NOMO-1 treated with dmso at 0.1 percent for 144 hours (cell line): Measurements from ENCODE around the gene PHF2.

Source experiments
- DNase-seq: peaks from one replicate; lab custom pipeline; 2025; ENCODE audit not compliant: unreplicated experiment; lab: John Stamatoyannopoulos, UW

The PHF2 gene

DNA sequence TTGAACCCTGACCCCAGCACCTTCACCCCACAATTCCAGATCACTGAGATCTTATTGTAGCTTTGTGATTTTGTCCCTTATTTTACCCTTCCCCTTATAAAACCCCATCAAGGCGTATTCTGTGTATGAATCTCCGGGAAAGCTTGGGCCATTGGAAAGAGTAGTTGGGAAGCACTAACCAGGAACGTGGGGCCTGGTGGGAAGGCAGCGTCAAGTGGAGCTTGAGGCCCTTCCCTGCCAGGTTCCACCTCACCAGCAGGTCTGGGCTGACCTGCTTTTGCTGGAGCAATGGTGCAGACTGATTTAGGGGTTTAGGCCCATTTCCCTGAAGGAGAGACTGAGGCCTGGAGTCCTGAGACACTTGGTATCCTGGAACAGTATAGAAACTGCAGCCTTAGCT lies 9.3 kb downstream of the PHF2 start:
- no peak for DNase-seq

- DNase-seq, result no peak
These were observed 10.1 kb downstream of the PHF2 start for GRCh38 chr9:93586290-93587057.

- DNase-seq, result no peak
These were observed 10.9 kb downstream of the PHF2 start for GRCh38 chr9:93587284-93587650.

- no peak for DNase-seq
These were observed 11.4 kb downstream of the PHF2 start for GRCh38 chr9:93587651-93588347.

- no peak for DNase-seq
These were observed 12.5 kb downstream of the PHF2 start for GRCh38 chr9:93588641-93589609.

GRCh38 chr9:93589688-93590087 lies 13.3 kb downstream of the PHF2 start:
- DNase-seq, result no peak

DNA sequence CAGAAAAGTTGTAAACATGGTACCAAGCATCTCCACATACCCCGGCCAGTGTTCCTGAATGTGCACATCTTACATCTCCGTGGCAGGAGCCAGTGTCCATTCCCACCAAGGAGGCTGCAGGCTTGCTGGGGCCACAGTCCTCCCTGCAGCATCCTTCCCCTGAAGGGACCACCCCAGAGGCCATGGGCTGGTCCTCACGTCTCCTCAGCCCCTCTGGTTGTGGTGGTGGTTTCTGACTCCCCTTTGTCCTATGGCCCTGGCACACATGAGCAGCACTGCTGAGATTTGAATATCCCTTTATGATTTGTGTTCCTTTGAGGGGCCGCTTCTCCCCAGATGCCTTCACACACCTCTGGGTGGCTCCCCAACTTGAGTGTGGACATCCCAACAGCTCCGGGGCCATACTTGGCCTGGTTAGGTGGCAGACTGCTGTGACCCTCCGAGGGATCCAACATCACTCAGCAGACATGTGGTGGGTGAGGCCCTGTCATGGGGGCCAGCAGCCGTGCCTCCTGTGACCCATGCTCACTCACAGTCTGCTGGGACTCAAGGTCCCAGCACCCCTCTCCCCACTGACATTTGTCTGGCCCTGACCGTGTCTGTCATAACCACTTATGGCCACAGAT lies 14.3 kb downstream of the PHF2 start:
- DNase-seq, result no peak

DNA sequence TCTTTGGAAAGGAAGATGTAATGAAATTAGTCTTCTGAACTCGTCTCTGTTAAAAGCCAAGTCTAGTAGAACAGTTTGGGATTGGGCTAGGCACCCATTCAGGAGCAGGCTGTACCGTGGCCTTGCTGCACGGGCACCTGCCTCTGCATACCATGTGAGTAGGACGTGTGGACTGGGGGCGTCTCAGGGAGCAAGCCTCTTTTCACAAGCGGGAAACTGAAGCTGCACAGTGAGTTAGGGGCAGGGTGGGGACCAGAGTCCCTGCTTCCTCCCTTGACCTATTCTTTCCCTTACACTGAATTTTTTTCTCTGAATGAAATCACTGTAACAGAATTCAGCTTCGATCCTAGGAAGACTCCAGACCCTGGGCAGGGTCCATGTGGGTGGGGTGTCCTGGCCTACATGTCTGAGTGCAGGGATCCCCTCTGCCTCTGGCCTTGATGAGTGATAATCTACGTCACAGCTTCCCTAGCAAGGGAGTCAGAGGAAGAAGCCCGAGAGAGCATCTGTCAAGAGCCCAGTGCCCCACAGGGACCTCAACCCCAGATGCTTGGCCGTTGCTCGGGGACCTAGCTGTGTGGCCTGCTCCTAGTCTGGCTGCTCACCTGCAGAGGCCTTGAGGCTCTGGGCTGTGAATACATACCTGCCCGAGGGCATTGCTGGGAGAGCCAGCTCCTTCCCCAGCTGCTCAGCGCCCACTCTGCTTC lies 15.1 kb downstream of the PHF2 start:
- DNase-seq, result no peak

- DNase-seq, result no peak
These were observed 15.7 kb downstream of the PHF2 start for GRCh38 chr9:93592008-93592642.

GRCh38 chr9:93592643-93593021 lies 16.2 kb downstream of the PHF2 start:
- no peak for DNase-seq

- no peak for DNase-seq
These were observed 16.8 kb downstream of the PHF2 start for GRCh38 chr9:93593144-93593658.

DNA sequence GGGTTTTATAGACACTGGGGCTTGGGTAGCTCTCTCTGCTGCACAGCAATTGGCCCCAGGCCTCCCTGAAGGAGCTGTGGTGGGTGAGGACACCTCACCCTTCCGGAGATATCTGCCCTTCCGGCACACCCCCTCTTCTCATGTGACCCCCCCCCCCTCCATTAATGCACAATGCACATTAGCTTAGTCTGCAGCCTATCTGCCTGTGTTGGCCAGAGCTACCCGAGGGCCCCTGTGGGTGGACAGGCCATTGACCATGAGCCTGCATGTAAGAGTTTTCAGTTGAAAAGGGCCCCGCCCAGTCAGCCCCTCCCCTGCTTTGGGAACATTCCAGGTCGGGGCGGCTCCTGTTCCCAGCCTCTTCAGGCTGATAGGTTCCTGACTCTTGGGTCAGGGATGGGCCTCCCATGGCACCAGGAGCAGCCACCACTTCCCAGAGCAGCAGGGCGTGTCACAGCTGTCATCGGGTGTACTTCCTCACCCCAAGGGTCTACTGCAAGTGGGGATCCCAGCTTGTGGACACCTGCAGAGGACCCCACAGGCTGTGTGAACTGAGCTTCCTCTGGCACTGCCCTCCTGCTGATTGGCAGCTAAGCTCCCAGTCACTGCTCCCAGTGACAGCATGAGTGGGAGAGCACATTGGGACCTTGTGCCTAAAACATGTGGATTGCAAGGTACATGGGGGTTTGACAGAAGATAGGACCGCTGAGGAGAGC lies 17.8 kb downstream of the PHF2 start:
- DNase-seq, result no peak

DNA sequence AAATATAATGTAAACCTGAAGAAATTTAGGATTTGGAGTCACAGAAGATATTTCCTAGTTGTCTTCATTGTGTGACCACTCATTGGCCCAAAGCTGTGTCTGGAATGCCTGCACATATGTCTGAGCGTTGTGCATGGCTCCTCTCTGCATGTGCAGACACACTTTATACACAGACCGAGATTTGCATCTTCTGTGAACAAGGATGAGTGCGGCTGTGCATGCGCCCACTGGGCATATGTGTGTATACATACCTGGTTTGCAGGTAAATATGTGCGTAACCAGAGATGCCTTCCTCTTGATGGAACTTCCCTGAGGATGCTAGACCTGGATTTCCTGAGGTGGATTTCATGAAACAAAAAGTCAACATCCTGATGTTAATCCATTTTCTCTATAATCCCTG lies 19.1 kb downstream of the PHF2 start:
- DNase-seq, result no peak

DNA sequence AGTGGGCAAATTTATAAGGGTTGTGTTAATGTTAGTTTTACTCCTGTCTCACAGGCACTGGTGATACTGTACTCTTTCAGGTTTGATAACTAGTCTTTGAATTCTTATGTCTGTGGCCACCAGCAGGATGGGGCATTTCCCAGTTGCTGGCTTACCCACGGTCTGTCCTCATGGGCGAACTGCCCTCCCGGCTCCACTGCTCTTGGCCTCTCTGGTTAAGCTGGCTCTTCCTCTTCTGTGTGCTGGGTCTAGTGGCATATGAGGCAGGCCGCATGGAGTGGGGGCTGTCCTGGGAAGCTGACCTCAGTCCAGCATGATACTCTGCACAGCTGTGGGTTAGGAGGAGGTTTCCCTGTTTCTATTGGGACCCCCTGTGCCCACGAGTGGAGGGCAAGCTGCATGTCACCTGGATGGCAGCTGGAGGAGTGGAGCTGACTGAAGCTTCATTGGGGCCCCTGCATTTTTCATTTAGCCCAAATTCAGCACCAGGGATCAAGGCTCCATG lies 19.5 kb downstream of the PHF2 start:
- DNase-seq, result no peak

DNA sequence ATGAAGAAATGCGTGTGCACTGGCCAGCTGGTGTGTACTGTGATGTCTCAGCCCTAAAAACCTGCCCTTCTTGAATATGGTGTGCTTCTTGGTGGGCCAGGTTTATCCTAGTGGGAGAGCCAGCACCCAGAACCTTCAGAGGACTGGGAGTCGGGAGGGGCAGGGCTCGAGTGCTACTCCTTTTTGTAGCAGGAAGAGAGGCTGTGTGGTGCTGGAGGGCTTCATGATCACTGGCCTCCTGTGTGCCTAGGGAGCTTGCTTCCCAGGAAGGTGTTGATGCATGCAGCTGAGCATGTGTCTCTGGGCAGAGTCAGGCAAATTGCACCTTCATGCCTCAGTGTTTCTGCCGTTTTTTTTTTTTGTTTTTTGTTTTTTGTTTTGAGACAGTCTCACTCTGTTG lies 20.0 kb downstream of the PHF2 start:
- DNase-seq, result no peak

DNA sequence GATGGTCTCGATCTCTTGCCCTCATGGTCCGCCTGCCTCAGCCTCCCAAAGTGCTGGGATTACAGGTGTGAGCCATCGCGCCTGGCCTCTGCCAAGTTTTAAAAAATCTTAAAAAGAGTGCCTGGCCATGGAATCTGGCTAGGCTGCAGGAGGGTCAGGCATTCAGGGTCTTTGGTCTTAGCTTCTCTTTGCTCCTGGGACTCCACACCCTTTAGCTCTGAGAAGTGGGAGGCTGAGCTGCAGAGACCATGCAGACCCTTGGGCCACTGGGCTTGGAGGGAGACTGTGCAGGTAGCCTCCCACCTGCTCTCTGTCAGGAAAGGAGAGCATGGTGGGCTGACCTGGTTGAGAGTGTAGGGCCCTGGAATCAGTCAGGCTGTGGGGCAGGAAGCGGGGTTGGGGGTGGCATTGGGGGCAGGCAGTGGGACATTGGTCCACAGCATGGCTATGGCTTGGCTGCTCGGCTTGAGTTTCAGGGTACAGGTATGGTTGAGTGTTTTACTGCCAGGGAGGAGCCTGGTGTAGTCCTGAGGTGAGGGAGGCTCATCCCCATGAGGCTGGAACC lies 20.8 kb downstream of the PHF2 start:
- DNase-seq, result no peak

GRCh38 chr9:93597871-93598646 lies 21.7 kb downstream of the PHF2 start:
- no peak for DNase-seq

DNA sequence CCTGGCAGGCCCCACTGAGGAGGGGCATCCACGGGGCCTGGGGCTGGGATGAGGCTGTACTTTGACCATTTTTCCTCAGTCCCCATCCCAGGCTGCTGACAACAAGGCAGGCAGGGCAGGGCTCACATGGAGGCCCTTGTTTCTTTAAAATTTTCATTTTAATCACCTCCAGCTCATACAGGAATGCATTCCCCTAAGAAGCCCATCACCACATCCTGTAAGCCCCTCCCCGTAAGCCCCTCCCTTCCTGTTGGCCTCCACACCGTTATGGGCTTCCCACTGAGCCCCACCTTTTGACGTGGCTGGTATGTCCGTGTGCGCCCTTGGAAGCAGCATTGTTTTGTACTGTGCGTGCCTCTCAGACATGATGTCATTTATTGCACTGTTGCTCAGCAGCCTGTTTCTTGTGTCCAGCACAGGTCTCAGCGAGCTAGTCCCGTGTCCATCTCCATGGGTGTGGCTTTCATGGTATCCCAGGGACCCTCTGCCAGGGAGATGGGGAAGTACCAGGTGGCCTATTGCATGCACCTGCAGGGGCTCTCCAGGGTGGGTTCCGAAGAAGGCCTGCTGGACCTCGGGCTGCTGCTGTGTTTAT lies 22.4 kb downstream of the PHF2 start:
- DNase-seq, result no peak
